GM19328 (cell line): ENCODE results near the gene NPS.

Source experiments
- ATAC-seq: cut with Tn5 transposase; IDR thresholded peaks from one replicate; pipeline ENCODE4 v1.9.1; 2021; ENCODE audit warnings: mild to moderate bottlenecking, moderate library complexity; ENCODE audit not compliant: unreplicated experiment

Gene NPS

GRCh38 chr10:127549009-127549408, at the start of gene NPS:
Gene NPS (plus strand): TSS chr10:127549309. CDS start chr10:127549369, 60 bp downstream.
- ATAC-seq: no peak

DNA sequence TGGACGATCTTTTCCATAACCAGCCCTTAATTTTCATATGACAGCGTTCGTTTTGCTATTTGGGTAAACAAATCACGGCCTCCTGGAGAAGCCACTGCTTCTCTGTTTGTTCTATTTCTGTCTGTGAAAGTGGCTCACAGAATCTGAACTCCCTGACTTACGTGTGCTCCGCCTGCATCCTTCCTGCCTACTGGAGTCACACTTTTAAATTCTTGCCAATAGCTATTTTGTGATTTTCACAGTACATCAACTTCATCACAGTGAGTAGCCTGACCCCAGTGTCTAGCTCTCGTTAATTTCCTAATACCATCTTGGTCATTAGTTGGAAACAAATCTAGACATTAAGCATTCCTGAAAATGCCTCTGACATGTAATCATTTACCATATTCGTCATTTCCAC, 49.0 kb upstream of the NPS start:
- no peak for ATAC-seq

DNA sequence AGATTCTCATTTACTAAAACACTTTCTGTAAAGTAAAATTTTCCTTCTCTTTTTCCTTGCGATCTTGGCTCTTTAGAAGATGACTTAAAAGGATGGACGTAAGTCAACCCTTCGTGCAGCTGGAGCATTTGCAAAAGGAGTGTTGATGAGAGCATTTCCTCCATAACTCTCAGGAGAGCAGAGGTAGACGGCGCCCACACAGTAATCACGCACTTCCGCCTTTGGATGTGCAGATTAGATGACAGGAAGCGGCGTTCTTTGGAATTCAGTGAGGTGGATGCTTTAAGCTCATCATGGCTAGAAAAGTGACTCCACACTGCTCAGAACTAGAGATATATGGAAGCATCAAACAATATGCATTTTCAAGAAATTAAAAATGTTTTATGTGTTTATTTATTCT, 43.0 kb upstream of the NPS start:
- ATAC-seq: no peak

DNA sequence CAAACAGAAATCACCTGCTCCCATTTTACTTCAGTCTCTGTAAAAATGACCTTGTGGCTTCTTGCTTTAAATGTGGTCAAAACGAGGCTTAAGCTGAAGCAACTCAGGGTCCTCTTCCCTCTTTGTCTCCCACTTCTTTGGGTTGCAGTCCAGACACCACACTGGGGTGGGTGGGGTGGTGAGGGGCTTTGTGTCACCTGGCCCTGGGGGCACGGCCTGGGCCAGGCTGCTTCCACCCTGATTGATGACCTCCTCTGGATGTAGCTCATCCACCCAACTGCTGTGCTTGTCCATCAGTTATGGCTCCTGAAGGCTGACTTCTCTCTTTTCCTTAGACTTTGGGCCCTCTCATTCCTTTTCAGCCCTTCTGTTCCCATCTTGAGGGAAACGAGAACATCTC, 26.8 kb upstream of the NPS start:
- no peak for ATAC-seq

DNA sequence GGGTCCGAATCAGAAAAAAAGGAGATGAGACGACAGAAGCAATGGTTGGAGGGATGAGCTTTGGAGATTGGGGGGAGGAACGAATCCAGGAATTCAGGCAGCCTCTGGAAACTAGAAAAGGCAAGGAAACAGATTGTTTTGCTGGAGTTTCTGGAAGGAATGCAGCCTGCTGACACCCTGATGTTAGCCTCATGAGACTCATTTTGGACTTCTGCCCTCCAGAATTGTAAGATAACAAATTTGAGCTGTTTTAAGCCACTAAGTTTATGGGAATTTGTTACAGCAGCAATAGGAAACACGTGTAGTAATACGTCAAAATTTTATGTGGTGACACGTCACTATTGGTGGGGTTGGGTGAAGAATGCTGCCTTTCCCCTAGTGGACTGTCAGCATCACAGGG, 25.6 kb upstream of the NPS start:
- ATAC-seq: no peak

- ATAC-seq: no peak
Measured at GRCh38 chr10:127524229-127524628, 24.9 kb upstream of the NPS start.

DNA sequence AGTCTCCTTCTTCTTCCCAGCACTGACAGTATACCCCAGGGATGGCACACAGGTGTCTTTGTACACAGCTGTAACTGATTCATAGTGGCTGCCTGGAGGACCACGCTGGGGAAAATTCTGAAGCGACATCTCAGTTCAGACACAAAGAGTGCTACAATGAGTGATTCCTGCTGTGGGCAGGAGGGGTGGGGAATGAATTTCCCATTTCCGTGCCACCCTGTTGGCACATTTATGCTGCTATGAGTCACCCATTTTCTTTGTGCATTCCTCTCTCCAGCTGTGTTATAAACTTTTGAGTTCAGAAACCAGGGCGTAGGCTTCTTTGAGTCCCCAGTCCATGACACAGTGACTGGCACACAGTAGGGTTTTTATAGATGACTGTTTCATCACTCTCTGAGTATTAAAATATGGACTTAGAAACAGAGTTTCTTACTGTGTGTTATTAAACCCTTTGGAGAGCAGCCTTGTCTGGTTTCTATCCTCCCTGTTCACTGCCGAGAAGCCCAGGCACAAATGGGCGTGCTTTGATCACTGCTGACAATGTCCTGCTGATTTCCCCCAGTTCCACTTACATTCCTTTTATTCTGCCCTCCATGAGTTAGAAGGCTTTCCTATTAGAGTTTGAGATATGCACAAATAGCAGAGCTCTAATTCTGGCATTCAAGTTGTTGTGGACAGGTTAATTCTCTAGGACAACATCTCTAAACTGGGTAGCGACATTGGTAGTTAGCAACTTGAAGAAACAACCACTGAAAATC, 24.0 kb upstream of the NPS start:
- no peak for ATAC-seq

DNA sequence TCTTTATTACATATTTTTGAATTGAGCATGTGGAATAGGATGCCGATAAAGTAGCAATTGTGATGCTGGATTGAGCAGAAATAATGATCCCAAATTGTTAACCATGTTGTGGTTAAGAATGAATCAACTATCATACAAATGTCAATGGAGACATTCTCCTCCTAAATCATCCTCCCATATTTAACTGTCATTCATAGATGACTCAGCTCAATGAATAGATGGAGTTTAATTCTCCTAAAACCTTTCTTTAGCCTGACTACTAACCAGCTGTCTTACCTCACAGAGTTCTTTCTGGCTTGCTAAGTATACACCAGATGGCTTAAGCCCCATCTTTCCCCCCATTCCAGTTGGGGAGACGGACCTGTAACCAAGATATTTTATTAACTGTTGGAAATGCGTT, 23.4 kb upstream of the NPS start:
- ATAC-seq: no peak

- ATAC-seq: no peak
Measured at GRCh38 chr10:127526161-127526560, 22.9 kb upstream of the NPS start.

DNA sequence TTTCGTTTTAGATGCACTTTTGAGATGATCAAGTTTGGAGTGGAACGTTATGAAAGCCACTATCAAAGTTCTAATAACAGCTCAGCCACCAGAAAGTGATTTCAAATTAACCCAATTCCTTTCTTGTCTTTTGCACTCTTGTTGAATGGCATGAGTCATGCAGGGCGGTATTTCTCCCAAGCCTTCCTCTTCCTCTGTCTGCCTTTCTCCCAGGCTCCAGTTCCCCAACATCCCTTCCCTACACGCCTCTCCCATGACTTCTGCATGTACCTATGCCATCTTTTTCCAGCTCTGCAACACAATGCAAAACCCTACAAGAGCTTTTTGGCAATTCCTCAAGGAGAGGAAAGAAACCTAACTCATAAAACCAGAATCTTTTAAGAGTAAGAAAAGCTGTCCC, 21.8 kb upstream of the NPS start:
- no peak for ATAC-seq

GRCh38 chr10:127527891-127528290, 21.2 kb upstream of the NPS start:
- no peak for ATAC-seq

GRCh38 chr10:127532193-127532592, 16.9 kb upstream of the NPS start:
- ATAC-seq: no peak

- no peak for ATAC-seq
Measured at GRCh38 chr10:127532659-127533058, 16.4 kb upstream of the NPS start.

DNA sequence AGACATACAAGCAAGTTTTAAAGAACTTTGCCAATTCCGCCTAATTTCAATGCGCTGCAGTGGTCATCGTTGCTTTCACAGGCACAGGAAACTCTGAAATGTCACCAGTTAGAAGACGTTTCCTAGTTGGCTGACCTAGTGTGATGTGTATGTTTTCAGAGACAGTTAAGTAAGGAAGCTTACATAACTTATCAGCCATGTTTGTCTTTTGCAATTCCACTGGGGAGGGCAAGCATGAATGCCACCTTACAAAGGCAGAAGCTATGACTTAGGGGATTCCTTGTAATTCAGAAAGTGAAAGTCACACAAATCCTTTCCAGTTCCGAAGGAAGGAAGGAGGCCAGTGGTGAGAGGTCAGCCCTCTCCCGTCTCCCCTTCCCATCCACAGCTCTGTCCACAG, 15.0 kb upstream of the NPS start:
- no peak for ATAC-seq

DNA sequence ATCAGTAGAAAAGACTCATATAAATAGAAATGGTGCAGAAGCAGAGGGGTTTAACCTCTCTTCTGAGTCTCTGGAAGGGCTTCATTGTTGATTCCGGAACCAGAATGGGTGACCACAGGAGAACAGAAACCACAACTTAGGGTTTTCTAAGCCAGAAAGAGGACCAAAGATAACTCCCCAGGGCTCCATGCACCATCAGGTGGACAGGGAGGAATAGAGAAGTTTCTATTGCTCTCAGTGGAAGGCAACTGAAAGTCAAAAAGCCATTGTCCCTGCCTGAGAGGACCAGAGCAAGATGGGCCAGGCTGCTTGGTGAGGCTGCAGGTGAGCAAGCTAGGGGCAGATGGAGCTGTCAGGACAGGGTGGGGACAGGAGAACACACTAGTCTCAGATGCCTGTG, 14.6 kb upstream of the NPS start:
- no peak for ATAC-seq

- ATAC-seq: no peak
Measured at GRCh38 chr10:127535802-127536515, 13.2 kb upstream of the NPS start.

DNA sequence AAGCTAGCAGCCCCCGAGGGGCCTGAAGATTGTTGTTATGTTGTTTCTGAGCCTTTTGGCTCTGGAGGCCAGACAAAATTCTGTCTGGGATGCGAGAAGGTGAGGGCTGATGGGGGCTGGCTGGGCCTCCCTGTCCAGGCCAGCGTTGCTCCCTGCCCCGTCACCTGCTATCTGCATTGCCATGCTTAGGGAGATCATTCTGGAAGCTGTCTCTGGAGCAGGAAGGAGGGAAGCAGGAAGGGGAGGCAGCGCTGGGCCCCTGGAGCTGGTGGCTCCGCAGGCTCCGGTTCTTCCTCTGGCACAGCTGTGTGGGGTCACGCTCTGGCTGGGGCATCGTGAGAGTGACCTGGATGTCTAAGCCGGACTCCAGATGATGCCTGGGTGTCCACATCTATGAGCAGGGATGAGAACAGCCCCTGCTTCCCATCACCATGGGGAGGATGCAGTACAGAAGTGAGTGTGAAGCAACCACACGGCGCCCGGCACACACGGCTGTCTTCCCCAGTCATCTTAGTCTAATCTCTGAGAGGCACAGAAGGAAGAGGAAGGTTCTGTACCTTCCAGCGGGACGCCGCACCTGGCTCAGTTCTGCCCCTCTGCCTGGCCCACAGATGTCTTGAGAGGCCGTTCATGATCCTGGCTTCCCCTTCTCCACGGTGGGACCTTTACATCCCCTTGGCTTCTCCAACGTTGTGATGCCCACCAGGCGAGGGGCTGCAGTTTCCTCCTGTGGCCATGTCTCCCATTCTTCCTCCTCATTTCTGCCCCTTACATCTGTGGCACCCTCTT, 11.9 kb upstream of the NPS start:
- no peak for ATAC-seq

GRCh38 chr10:127537924-127538323, 11.2 kb upstream of the NPS start:
- ATAC-seq: no peak

DNA sequence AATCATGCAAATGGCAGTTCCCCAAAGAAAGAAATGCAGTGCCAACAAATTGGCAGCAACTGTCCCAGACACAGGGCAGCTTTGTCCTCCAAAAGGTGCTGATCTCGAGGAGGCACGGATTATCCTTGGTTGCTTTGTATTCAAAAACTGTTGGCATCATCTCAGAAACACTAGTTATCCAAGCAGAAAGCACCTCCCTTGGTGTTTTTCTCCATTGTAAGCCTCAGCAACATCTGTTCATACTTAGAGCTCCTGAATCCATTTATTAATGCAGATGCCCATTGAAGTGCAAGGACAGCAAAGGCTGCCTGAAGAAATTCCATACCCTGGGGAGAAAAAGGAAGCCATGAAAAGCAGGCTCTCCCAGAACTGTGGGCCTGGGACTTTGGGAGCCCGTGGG, 1.1 kb upstream of the NPS start:
- no peak for ATAC-seq

DNA sequence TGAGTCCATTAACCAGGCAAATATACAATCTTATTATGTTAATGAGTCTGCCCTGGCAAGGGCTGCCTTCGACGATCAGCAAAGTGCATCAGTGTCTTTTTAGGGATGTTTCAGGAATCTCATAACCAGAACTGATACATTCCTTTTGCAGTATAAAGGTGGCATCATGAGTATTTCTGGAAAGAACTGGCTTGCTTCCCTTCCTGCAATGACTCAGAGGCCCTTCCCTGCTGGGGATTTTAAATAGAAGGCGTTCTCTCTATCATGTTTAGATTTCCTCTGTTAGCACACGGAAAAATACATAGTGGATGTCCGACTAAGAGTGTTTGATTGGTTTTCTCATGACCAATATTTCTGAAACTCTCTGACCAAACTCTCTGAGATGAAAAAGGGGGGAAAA, 1.8 kb downstream of the NPS start:
- no peak for ATAC-seq

DNA sequence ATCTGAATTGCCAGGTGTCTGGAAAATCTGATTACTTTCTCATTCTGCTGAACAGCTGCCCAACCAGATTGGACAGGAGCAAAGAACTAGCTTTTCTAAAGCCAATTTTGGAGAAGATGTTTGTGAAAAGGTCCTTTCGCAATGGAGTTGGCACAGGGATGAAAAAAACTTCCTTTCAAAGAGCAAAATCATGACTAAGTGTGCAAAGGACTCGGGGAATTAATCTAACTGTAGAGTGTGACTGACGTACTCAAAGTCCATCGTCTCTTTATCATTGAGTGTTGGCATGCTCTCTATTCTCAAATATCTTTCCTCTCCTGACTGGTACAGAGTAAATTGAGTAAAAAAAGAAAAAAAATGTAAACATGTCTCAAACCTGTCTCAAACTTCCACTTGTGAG, 3.3 kb downstream of the NPS start:
- ATAC-seq: no peak

- no peak for ATAC-seq
Measured at GRCh38 chr10:127553417-127553816, 4.3 kb downstream of the NPS start.
